ENCODE results near the gene FCRL6.

The FCRL6 gene

GRCh38 chr1:159815926-159816325 is 13.8 kb downstream of the FCRL6 start:
- H3K4me3 ChIP-seq (ENCODE audit: low read length): no peak overlapping the region
- H3K4me1 ChIP-seq (ENCODE audit: control insufficient read depth, low read length): no peaks in the 10 kb centered on the region
- H3K9me3 ChIP-seq (ENCODE audit: control insufficient read depth, insufficient read depth, low read length): no peaks in the 10 kb centered on the region
- peaks cover 32% of the 10 kb centered on the region; the same call in 1 of the 2 replicates for H3K27me3 ChIP-seq (ENCODE audit: control insufficient read depth, low read length)
- H3K4me2 ChIP-seq (ENCODE audit: low read length): no peak overlapping the region
- no peaks in the 10 kb centered on the region for H4K20me1 ChIP-seq (ENCODE audit: control insufficient read depth, insufficient read depth, low read depth, low read length)
- no peaks in the 10 kb centered on the region for H3K9me2 ChIP-seq (replicated peaks; ENCODE audit: control insufficient read depth, low read length)
- H3K27ac ChIP-seq (ENCODE audit: low read depth, low read length): no peak overlapping the region
- no peaks in the 10 kb centered on the region for H3K36me3 ChIP-seq (ENCODE audit: control insufficient read depth, low read length)
- TF ChIP-seq EZH2phosphoT487 (IDR thresholded peaks at IDR 0.05; ENCODE audit: borderline replicate concordance, low read length): no peak
- no peak for TF ChIP-seq CTCF (IDR thresholded peaks at IDR 0.05; ENCODE audit: low read depth, low read length, poor library complexity, severe bottlenecking)
- H3F3A ChIP-seq (ENCODE audit: control insufficient read depth, insufficient read depth): no peaks in the 10 kb centered on the region
- H3K79me2 ChIP-seq (ENCODE audit: control insufficient read depth, low read length): no peaks in the 10 kb centered on the region

GRCh38 chr1:159817276-159818041 is 15.3 kb downstream of the FCRL6 start:
- Histone ChIP-seq H3K4me2 (ENCODE audit: low read length) (no peak overlapping the region), H3K4me3 (ENCODE audit: low read length) (no peak overlapping the region), H3K9me3 (ENCODE audit: control insufficient read depth, insufficient read depth, low read length) (no peaks in the 10 kb centered on the region)

GRCh38 chr1:159821171-159821867 is 19.2 kb downstream of the FCRL6 start:
- Histone ChIP-seq H3F3A (ENCODE audit: control insufficient read depth, insufficient read depth) (no peaks in the 10 kb centered on the region), H3K36me3 (ENCODE audit: control insufficient read depth, low read length) (no peaks in the 10 kb centered on the region), H3K4me1 (ENCODE audit: control insufficient read depth, low read length) (no peaks in the 10 kb centered on the region), H3K4me3 (ENCODE audit: low read length) (no peak overlapping the region), H3K4me2 (ENCODE audit: low read length) (no peak overlapping the region), H3K9me3 (ENCODE audit: control insufficient read depth, insufficient read depth, low read length) (no peaks in the 10 kb centered on the region), H3K27ac (ENCODE audit: low read depth, low read length) (no peak overlapping the region), H3K79me2 (ENCODE audit: control insufficient read depth, low read length) (no peaks in the 10 kb centered on the region), H3K27me3 (ENCODE audit: control insufficient read depth, low read length) (peaks cover 9% of the 10 kb centered on the region; the same call in 1 of the 2 replicates), H4K20me1 (ENCODE audit: control insufficient read depth, insufficient read depth, low read depth, low read length) (no peaks in the 10 kb centered on the region), H3K9me2 (replicated peaks; ENCODE audit: control insufficient read depth, low read length) (no peaks in the 10 kb centered on the region)
- no peak for TF ChIP-seq CTCF (IDR thresholded peaks at IDR 0.05; ENCODE audit: low read depth, low read length, poor library complexity, severe bottlenecking)
- no peak for TF ChIP-seq EZH2phosphoT487 (IDR thresholded peaks at IDR 0.05; ENCODE audit: borderline replicate concordance, low read length)

More at GRCh38 chr1:159817276-159818041, 15.3 kb downstream of the FCRL6 start:
- no peaks in the 10 kb centered on the region for H3F3A ChIP-seq (ENCODE audit: control insufficient read depth, insufficient read depth)
- H3K36me3 ChIP-seq (ENCODE audit: control insufficient read depth, low read length): no peaks in the 10 kb centered on the region
- TF ChIP-seq CTCF (IDR thresholded peaks at IDR 0.05; ENCODE audit: low read depth, low read length, poor library complexity, severe bottlenecking) (no peak), EZH2phosphoT487 (IDR thresholded peaks at IDR 0.05; ENCODE audit: borderline replicate concordance, low read length) (no peak)
- H3K27me3 ChIP-seq (ENCODE audit: control insufficient read depth, low read length): peaks cover 20% of the 10 kb centered on the region; the same call in 1 of the 2 replicates
- no peak overlapping the region for H3K27ac ChIP-seq (ENCODE audit: low read depth, low read length)
- H3K79me2 ChIP-seq (ENCODE audit: control insufficient read depth, low read length): no peaks in the 10 kb centered on the region
- H4K20me1 ChIP-seq (ENCODE audit: control insufficient read depth, insufficient read depth, low read depth, low read length): no peaks in the 10 kb centered on the region
- H3K4me1 ChIP-seq (ENCODE audit: control insufficient read depth, low read length): no peaks in the 10 kb centered on the region
- no peaks in the 10 kb centered on the region for H3K9me2 ChIP-seq (replicated peaks; ENCODE audit: control insufficient read depth, low read length)
